ENCODE data around the gene PRDM16. TPM values are rescaled to one million over a fixed set of nuclear protein-coding genes. Genes with fewer than 3 reads are reported as not detected.

The PRDM16 gene
- total and polyA plus RNA-seq, 2 of the 13 experiments (the other 11 are each of a cell fraction or from before 2014, with no cell fraction given), result 0.15 to 0.81 TPM

DNA sequence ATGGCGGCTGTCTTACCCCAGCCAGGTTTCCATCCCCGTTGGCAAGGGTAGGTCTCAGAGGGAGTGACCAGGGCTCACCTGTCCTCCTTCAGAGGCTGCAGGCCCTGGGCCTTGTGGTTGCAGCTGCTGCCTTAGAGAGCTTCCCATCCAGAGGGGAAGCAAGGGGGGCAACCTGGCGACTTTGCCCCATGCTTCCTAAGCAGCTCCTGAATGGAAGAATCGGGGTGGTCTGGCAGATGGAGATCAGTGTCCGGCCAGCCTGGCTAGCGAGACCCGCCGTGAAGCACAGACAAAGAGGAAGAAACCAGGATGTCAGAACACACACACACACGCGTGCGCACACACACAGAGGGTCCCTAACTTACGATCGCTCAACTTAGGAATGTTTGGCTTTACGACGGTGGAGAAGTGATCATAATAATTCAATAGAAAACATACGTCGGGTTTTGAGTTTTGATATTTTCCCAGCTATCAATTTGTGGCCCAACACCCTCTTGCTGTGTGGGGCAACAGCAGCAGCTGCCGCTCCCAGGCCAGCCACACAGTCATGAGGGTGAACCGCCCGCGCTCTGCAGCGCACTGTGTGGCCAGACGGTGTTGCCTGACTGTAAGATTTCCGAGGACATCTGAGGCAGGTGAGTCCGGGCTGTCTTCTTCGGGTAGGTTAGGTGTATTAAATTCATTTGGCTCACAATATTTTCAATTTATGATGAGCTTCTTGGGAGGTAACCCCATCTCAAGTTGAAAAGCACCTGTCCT is 272.4 kb downstream of the PRDM16 start (continued):
- TF ChIP-seq, protein P1, sequence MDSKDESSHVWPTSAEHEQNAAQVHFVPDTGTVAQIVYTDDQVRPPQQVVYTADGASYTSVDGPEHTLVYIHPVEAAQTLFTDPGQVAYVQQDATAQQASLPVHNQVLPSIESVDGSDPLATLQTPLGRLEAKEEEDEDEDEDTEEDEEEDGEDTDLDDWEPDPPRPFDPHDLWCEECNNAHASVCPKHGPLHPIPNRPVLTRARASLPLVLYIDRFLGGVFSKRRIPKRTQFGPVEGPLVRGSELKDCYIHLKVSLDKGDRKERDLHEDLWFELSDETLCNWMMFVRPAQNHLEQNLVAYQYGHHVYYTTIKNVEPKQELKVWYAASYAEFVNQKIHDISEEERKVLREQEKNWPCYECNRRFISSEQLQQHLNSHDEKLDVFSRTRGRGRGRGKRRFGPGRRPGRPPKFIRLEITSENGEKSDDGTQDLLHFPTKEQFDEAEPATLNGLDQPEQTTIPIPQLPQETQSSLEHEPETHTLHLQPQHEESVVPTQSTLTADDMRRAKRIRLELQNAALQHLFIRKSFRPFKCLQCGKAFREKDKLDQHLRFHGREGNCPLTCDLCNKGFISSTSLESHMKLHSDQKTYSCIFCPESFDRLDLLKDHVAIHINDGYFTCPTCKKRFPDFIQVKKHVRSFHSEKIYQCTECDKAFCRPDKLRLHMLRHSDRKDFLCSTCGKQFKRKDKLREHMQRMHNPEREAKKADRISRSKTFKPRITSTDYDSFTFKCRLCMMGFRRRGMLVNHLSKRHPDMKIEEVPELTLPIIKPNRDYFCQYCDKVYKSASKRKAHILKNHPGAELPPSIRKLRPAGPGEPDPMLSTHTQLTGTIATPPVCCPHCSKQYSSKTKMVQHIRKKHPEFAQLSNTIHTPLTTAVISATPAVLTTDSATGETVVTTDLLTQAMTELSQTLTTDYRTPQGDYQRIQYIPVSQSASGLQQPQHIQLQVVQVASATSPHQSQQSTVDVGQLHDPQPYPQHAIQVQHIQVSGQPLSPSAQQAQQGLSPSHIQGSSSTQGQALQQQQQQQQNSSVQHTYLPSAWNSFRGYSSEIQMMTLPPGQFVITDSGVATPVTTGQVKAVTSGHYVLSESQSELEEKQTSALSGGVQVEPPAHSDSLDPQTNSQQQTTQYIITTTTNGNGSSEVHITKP (CRISPR knock-in tag; IDR thresholded peaks at IDR 0.05; ENCODE audit: low read depth), result no peak
- TF ChIP-seq NONO (IDR thresholded peaks at IDR 0.05), result no peak
- TF ChIP-seq NONO (CRISPR knock-in tag; conservative IDR thresholded peaks at IDR 0.05), result 0 out of 2 replicates have a peak, but pooled peaks have one; percentile 3
- TF ChIP-seq, protein P2, sequence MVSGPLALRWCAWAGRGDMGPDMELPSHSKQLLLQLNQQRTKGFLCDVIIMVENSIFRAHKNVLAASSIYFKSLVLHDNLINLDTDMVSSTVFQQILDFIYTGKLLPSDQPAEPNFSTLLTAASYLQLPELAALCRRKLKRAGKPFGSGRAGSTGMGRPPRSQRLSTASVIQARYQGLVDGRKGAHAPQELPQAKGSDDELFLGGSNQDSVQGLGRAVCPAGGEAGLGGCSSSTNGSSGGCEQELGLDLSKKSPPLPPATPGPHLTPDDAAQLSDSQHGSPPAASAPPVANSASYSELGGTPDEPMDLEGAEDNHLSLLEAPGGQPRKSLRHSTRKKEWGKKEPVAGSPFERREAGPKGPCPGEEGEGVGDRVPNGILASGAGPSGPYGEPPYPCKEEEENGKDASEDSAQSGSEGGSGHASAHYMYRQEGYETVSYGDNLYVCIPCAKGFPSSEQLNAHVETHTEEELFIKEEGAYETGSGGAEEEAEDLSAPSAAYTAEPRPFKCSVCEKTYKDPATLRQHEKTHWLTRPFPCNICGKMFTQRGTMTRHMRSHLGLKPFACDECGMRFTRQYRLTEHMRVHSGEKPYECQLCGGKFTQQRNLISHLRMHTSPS (CRISPR knock-in tag; IDR thresholded peaks at IDR 0.05; ENCODE audit: low read depth), result 0 out of 2 replicates have a peak, but pooled peaks have one; percentile 18
- TF ChIP-seq PHF20 (CRISPR knock-in tag; IDR thresholded peaks at IDR 0.05), result no peak
- no peak for TF ChIP-seq ZNF766 (CRISPR knock-in tag; IDR thresholded peaks at IDR 0.05; ENCODE audit: borderline replicate concordance)
- TF ChIP-seq, protein P3, sequence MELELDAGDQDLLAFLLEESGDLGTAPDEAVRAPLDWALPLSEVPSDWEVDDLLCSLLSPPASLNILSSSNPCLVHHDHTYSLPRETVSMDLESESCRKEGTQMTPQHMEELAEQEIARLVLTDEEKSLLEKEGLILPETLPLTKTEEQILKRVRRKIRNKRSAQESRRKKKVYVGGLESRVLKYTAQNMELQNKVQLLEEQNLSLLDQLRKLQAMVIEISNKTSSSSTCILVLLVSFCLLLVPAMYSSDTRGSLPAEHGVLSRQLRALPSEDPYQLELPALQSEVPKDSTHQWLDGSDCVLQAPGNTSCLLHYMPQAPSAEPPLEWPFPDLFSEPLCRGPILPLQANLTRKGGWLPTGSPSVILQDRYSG (CRISPR knock-in tag; IDR thresholded peaks at IDR 0.05), result no peak
- TF ChIP-seq, protein P4, sequence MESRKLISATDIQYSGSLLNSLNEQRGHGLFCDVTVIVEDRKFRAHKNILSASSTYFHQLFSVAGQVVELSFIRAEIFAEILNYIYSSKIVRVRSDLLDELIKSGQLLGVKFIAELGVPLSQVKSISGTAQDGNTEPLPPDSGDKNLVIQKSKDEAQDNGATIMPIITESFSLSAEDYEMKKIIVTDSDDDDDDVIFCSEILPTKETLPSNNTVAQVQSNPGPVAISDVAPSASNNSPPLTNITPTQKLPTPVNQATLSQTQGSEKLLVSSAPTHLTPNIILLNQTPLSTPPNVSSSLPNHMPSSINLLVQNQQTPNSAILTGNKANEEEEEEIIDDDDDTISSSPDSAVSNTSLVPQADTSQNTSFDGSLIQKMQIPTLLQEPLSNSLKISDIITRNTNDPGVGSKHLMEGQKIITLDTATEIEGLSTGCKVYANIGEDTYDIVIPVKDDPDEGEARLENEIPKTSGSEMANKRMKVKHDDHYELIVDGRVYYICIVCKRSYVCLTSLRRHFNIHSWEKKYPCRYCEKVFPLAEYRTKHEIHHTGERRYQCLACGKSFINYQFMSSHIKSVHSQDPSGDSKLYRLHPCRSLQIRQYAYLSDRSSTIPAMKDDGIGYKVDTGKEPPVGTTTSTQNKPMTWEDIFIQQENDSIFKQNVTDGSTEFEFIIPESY (CRISPR knock-in tag; IDR thresholded peaks at IDR 0.05), result peak; percentile 81; the same call in 1 of the 2 replicates
- TF ChIP-seq, protein P5, sequence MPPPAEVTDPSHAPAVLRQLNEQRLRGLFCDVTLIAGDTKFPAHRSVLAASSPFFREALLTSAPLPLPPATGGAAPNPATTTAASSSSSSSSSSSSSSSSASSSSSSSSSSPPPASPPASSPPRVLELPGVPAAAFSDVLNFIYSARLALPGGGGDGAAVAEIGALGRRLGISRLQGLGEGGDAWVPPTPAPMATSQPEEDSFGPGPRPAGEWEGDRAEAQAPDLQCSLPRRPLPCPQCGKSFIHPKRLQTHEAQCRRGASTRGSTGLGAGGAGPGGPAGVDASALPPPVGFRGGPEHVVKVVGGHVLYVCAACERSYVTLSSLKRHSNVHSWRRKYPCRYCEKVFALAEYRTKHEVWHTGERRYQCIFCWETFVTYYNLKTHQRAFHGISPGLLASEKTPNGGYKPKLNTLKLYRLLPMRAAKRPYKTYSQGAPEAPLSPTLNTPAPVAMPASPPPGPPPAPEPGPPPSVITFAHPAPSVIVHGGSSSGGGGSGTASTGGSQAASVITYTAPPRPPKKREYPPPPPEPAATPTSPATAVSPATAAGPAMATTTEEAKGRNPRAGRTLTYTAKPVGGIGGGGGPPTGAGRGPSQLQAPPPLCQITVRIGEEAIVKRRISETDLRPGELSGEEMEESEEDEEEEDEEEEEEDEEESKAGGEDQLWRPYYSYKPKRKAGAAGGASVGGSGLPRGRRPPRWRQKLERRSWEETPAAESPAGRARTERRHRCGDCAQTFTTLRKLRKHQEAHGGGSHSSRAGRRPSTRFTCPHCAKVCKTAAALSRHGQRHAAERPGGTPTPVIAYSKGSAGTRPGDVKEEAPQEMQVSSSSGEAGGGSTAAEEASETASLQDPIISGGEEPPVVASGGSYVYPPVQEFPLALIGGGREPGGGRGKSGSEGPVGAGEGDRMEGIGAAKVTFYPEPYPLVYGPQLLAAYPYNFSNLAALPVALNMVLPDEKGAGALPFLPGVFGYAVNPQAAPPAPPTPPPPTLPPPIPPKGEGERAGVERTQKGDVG (CRISPR knock-in tag; IDR thresholded peaks at IDR 0.05; ENCODE audit: borderline replicate concordance), result peak; percentile 98; the same call in 1 of the 2 replicates
- no peak for TF ChIP-seq ZSCAN22 (CRISPR knock-in tag; IDR thresholded peaks at IDR 0.05)
- no peak for TF ChIP-seq SCMH1 (CRISPR knock-in tag; IDR thresholded peaks at IDR 0.05; ENCODE audit: borderline replicate concordance)
- TF ChIP-seq, protein P6, sequence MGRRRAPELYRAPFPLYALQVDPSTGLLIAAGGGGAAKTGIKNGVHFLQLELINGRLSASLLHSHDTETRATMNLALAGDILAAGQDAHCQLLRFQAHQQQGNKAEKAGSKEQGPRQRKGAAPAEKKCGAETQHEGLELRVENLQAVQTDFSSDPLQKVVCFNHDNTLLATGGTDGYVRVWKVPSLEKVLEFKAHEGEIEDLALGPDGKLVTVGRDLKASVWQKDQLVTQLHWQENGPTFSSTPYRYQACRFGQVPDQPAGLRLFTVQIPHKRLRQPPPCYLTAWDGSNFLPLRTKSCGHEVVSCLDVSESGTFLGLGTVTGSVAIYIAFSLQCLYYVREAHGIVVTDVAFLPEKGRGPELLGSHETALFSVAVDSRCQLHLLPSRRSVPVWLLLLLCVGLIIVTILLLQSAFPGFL (CRISPR knock-in tag; IDR thresholded peaks at IDR 0.05), result no peak
- TF ChIP-seq, protein P7, sequence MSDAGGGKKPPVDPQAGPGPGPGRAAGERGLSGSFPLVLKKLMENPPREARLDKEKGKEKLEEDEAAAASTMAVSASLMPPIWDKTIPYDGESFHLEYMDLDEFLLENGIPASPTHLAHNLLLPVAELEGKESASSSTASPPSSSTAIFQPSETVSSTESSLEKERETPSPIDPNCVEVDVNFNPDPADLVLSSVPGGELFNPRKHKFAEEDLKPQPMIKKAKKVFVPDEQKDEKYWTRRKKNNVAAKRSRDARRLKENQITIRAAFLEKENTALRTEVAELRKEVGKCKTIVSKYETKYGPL (CRISPR knock-in tag; IDR thresholded peaks at IDR 0.05), result no peak
- TF ChIP-seq ZNF672 (CRISPR knock-in tag; IDR thresholded peaks at IDR 0.05), result no peak
